ENCODE data around the gene POLDIP3.

The POLDIP3 gene

DNA sequence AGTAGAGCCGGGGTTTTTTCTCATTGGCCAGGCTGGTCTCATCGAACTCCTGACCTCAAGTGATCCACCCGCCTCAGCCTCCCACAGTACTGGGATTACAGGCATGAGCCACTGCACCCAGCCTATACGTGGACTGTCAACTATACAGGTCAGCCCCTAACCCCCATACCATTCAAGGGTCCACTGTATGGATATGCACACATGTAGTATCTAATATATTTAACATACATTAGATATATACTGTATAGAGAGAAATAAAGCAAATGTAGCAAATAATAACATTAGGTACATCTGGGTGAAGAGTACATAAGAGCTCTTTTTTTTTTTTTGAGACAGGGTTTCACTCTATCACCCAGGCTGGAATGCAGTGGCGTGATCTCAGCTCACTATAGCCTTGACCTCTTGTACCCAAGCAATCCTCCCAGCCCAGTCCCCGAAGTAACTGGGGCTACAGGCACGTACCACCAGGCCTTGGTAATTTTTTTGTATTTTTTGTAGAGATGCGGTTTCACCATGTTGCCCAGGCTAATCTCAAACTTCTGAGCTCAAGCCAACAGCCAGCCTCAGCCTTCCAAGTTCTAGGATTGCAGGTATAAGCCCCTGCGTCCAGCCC lies 27.2 kb upstream of the POLDIP3 start:
- DNase-seq (ENCODE audit: low spot score), result no peak

DNA sequence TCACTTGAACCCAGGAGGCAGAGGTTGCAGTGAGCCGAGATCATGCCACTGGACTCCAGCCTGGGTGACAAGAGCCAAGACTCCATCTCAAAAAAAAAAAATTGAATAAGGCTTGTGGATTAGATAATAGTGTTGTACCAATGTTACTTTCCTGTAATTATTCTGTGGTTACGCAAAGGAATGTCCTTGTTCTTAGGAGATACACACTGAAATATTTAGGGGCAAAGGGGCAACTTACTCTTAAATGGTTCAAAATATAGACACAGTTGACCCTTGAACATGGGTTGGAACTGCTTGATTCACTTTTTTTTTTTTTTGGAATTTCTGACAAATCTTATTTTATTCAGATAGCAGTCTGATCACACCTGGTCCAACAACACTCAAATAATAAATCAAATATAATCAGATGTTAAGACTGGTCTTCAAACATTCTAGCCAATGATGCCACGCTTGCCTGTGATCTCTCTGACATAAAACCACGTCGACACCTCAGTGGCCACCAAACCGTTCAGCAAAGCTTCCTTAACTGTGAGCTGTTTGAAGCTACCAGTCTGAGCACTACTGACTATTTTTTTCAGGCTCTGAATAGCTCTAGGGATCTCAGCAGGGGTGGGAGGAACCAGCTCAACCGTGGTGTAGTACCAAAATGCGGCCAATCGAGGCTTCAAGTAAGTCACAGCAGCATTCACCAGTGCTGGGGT lies 25.0 kb upstream of the POLDIP3 start:
- DNase-seq (ENCODE audit: low spot score), result no peak

DNA sequence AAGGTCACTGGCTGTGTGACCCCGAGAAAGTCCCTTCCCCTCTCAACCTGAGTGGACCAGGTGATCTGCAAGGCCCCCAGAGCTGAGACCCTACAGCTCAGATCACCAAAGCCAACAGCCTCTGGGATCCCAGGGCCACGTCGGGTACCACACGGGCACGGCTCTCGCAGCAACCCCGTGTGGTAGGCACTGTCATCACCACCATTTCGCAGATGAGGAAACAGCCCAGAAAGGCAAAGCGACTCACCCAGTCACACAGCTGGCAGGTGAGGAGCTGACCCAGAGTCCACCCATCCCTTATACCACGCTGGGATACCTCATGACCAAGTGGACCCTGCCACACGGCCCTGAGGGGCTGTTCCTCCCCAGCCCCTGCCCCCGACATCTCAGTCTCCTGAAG lies 22.9 kb upstream of the POLDIP3 start:
- DNase-seq (ENCODE audit: low spot score), result no peak

DNA sequence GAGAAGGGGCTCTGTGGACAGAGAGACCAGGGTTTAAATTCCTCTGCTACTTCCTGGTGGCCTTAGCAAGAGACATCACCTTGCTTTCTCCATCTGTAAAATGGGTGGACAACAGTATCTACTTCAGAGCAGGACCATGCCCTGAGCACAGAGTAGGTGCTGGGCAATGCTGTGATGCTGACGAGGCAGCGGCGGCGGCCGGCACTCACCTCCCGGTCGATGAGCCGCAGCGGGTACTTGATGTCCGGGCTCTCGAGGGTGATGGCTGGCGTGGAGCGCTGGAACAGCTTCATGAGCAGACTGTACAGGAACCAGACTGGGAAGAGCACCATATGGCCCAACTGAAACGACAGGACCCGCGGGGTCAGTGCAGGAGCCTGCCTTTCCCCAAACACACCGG lies 21.8 kb upstream of the POLDIP3 start:
- no peak for DNase-seq (ENCODE audit: low spot score)

DNA sequence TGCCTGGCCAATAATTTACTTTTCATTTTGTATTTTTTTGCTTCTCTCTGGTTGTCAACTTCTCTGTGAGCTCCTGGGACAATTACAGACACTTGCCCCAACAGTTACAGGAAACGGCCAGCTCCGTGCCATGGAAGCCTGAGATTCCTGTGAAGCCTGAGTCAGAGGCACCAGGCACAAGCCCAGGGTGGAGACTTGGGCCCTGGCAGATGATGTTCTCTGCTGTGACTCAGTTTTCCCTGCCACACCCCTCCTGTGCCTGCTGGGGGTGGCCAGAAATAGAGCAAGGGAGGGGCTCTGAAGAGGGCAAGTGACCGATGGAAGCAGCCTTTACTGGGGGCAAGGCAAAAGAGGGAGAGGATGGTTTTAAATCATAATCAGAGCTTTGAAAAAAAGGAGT lies 20.8 kb upstream of the POLDIP3 start:
- DNase-seq (ENCODE audit: low spot score), result peak; percentile 96

DNA sequence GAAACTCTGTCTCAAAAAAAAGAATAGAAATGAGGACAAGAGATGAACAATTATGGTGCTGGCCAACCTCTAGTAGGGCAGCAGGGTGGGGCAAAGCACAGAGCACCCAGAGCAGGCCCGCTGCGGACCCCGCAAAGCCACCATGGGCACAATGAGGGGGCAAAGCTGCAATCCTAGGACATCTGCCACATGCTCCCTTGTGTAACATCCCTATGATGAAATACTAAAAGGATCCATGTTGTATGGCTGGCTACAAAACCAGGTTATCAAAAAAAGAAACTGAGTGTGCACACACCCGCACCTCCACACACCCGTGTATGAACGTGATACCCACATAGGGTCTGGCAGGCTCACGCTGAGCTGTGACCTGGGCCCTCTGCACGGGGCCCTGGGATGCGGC lies 18.3 kb upstream of the POLDIP3 start:
- no peak for DNase-seq (ENCODE audit: low spot score)

DNA sequence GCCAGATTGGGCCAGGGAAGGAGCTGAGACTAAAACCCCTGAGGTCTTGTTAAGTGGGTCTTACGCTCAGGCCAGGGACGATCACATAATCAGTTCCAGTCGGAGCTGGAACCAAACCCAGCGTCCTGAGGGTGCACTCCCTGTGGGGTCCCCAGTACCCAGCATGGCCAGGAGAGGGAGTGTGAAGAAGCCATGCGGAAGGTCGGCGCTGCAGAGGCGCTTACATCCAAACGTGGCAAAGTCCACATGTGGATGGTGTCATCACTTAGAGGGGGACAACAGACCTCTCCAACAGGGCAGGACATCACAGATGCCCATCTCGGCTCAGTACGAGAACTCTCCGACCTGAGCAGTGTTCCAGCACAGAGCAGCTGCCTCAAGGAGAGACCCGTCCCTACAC lies 17.4 kb upstream of the POLDIP3 start:
- DNase-seq (ENCODE audit: low spot score), result no peak

DNA sequence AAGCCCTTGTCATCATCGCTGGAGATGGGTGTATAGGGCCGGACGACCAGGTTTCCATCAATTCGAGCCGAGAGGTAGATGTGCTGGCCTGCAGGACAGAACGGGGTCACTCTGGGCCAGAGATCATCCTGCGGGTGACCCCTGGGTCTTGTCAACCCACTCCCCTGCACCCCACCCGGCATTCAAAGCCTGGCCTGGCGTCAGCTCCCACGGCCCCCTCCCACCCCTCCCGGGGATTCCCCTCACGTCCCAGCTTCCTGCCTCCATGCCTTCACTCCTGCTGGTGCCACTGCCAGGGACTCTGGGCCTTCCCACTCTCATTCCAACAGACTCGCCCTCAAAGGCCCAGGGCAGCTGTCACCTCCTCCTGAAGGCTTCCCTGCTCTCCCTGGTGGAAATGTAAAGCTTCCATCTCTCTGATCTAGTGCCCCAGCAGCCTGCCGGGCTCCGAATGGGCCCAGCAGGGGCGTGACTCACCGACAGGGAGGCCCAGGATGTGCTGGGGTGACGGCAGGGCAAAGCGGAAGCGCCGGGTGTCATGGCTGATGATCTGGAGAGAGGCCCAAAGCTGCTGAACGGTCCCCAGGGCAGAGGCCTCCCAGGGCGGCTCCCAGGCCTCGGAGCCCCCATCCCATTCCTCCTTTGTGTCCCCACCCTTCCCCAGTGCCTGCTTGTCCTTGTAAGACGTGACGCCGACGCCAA lies 16.4 kb upstream of the POLDIP3 start:
- DNase-seq (ENCODE audit: low spot score), result no peak

DNA sequence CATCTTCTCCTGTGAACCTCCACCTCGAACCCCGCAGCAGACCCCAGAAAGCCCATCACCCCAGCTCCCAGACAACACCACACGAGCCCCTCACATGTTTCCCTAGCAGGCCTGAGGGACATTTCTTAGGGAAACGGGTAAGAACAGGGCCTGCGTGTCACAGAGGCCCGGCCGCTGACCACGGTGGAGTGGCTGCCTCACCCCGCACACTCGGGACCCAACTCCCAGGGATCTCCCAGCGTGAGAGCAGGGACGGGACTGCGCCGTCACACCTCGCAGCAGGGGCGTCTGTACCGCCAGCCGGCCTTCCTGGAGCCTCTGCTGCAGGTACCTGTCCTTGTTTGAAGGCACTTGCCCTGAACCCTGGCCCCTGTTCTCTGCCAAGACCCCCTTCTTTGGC lies 15.5 kb upstream of the POLDIP3 start:
- no peak for DNase-seq (ENCODE audit: low spot score)

DNA sequence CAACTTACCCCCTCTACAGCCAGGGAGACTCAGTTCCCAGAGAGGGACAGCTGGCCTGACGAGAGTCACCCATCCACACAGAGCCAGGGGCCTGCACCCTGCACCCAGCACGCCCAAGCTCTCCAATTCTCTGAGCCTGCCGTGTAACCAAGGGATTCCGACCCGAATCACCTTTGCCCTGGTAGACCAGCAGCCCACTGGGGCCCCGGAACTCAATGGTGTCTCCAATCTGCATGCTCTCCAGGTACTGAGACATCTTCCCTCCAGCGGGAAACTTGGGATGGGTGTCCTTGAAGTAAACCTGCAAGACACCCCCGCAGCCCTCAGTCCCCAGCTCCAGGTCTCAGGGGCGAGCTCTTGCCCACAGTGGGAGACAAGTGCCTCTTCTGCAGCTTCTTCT lies 13.3 kb upstream of the POLDIP3 start:
- no peak for DNase-seq (ENCODE audit: low spot score)

DNA sequence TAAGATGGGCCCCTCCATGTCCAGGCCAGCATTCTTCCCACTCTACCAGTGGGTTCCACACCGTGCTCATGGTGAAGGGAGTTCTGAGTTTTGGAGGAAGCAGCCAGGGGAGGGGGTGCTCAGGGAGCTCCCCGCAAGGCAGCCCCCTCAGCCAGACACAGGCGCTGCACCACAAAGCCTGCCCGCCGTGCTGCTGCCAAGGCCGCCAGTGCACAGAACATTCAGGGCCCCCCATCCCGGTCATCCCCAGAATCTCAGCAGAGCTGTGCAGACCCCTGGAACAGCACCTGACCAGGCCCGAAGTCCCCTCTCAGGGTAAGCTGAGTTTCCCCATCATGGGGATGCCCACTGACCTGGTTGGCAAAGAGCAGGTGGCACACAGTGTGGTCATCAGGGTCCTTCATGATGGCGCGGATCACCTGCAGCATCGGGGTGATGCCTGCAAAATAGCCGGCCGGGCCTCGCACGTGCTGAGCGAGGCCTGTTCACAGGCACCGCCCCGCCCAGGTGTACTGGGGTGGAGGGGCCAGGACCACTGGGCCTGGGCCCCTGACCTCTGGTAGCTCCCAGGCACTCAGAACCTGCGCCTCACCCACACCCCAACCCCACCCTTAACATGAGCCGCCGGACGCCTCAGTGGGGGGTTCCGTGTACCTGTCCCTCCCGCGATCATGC lies 12.4 kb upstream of the POLDIP3 start:
- DNase-seq (ENCODE audit: low spot score), result no peak

DNA sequence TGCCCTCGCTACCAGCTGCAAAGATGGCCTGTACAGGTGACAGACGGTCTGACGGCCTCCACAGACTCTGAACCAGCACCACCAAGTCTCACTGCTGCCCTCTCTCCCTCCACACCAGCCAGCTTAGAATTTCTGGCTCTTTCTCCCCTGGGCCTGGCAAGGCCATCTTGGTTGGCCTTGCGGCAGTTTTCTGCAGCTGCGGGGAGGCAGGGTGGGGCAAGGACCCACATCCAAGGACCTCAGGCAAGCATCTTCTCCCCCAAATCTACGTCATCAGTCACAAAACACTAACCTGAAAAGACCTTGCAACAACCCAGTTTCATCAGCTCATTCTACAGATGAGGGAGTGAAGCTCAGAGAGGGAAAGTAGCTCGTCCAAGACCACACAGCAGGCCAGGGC lies 11.7 kb upstream of the POLDIP3 start:
- no peak for DNase-seq (ENCODE audit: low spot score)

DNA sequence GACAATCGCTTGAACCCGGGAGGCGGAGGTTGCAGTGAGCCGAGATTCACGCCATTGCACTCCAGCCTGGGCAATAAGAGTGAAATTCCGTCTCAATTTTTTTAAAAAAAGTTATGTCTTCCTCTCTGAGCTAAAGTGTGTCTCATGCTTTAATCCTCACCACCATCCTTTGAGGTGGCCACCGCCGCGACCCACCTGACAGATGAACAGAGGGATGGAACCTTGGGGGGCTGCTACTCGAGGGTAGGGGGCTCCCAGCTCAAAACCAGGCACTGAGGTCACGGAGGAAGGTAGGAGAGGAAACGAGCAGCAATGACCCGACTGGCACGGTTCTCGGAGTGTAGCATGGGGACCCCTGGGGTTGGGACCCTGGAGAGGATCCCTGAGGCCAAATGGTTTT lies 10.7 kb upstream of the POLDIP3 start:
- DNase-seq (ENCODE audit: low spot score), result no peak

DNA sequence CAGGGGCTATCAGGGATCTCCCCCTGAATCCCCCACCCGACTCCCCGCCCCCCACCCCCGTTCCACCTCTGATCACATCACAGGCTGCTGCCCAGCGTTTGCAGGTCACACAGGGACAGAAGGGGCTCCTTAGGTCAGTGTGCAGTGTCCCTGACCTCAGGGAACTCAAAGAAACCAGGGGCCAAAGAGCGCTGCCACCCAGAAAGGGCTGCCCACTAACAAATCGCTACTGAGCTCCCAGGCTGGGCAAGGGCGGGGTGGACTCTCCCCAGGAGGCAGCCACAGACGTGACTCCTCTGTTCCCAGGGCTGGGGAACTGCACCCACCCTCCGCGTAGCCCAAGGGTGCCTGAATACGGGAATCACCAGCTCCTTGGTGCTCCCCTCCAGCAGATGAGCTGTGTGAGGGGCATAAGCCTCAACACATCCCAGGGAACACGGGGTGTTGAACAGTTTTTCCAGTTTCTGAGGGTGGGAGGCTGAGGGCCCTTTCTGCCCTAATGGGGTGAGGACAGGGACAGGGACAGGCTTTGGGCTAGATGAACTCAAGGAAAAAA lies 9.9 kb upstream of the POLDIP3 start:
- no peak for DNase-seq (ENCODE audit: low spot score)

DNA sequence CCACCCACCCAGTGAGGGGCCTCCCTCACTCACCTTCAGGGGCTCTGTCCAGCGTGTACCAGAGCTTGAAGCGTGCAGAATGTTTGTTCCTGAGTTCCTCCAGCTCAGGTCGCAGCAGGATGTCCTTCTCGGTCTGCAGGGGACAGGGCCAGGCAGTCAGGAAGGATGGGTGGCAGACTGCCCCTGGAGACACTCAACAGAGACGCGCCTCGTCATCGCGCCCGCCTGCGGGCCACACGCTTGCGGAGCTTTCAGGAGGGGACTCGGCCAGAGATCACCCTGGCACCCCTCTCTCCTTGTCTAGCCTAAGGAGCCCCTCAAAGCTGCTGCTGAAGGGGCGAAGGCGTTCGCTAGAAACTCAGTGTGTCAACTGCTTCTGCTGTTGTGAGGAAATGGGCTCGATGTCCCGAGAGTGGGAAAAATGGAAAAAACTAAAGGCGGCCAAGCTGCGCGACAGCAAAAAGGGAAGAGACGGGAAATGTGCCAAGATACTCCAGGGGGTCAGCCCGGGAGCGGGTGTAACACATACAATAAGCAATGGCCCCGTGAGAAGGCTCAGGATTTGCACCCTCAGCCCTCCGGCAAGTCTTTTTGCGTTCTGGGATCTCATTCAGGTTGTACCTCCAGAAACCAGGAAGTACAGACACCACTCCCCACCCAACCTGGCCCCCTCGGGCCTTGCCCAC lies 9.2 kb upstream of the POLDIP3 start:
- DNase-seq (ENCODE audit: low spot score), result no peak

DNA sequence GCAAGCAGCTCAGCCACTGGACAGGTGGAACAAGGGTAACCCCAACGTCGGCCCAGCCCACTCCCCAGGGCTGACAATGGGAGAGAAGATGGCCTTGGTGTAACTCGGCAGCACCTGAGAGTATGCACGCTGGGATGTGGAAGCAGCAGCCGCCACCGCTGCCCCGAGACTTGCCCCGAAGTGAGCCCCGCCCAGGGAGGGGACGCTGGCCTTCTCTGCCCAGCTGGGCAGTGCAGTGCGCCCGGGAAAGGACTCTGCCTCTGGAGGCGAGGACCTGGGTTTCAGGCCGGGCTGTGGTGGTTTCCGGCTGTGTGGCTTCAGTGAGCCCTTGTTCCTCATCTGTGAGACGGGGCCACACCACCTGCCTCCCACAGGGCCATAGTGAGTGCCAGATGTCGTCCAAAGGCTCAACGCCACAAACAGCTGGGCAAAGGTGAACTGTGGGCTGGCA lies 8.6 kb upstream of the POLDIP3 start:
- DNase-seq (ENCODE audit: low spot score), result no peak

DNA sequence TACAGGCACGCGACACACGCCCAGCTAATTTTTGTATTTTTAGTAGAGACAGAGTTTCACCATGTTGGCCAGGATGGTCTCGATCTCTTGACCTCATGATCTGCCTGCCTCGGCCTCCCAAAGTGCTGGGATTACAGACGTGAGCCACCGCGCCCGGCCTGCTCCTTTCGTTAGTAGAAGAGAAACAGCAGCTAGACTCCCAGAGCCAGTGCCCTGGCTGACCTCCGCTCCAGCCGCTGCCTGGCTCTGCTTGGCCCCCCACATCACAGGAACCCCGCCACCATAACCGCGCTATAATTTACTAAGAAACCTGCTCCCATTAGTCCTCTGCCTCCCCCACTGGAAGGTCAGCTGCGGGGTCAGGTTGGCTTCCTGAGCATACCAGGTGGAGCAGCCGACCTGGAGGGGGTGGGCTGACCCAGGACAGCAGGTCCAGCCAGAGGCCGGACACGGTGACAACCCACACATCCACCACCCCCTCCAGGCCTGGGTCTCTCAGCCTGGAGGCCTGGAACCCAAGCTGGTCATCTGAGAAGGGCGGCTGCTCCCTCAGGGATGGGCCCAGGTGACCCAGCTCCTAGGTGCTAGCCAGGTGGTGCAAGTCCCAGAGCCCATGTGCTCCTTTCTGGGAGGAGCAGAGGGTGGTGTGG lies 7.5 kb upstream of the POLDIP3 start:
- DNase-seq (ENCODE audit: low spot score), result no peak

DNA sequence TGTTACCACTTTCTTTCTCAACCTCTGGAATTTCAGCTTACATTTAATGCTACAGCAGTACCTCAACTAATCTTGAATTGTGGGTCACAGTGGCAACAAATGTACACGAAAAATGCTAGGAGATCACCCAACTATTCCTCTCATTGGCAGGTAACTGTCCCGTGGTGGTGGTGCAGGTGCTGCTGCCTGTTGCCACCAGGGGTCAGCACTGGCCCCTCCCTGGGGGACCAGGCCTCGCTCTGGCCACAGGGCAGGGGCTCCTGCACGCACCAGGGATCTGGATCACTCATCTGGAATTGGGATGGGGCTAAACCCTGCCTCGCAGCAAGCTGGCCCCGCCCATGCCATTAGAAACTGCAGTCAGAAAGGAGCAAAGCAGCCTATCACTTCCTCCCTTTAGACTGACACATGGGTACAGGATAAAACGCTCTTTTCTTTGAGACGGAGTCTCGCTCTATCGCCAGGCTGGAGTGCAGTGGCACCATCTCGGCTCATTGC lies 6.9 kb upstream of the POLDIP3 start:
- DNase-seq (ENCODE audit: low spot score), result peak; percentile 62

DNA sequence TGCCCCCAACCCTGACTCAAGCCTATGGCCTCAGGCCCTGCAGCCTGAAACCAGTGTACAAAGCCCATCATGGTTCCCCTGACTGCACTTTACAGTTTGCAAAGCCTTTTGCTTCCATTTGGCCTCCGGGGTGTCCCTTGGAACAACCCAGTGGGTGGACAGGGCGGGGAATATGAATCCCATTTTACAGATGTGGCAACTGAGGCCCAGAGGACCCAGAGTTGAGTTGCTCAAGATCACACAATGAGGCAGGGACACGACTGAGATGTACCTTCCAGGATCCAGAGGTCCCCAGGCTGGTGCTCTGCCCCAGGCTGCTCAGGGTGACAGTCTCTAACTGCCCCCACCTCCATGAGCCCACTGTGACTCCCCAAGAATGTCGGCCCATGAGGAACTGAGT lies 5.4 kb upstream of the POLDIP3 start:
- DNase-seq (ENCODE audit: low spot score), result no peak

DNA sequence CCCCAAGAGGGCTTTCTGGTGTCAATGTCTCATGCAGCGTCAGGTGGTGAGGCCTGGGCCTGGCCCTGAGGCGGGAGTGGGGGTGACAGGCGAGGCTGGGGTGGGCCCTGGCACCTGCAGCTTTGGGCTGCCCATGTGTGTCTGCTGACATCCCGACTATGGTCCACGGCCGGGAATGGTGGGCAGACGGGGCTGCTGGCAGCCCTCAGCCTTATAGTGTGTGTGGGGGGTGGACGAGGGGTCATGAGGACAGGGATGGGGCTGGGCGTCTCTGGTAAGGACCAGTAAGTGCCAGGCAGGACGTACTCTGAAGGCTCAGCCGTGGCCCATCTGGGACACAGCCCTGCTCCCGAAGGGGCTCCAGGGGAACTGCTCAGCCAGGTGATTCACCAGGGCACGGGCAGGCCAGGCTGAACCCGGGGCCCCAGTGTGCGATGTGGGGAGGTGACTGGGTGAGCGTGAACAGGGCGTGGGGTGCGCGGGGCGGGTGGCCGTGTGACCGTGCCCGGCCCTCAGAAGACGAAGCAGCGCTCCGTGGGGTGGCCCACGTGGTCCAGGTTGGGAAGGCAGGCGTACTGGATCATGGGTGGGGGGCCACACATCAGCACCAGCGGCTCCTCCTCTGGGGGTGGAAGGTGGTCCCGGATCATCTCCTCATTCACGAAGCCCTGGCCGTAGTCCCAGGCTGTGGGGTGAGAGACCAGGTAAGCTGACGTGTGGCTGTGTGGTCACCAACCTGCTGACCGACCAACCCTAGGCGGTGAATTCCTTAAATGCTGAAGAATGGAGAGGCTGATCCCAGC lies 4.8 kb upstream of the POLDIP3 start:
- DNase-seq (ENCODE audit: low spot score), result no peak

Measured in kidney capillary endothelial cell (primary cell).